ENCODE measurements around the gene EREG. TPM values are rescaled to one million over a fixed set of nuclear protein-coding genes. Genes with fewer than 3 reads are reported as not detected.

The EREG gene
- total RNA-seq, 3 donors from 2014 or later, result 0.80 to 7.6 (median 3.3) TPM

DNA sequence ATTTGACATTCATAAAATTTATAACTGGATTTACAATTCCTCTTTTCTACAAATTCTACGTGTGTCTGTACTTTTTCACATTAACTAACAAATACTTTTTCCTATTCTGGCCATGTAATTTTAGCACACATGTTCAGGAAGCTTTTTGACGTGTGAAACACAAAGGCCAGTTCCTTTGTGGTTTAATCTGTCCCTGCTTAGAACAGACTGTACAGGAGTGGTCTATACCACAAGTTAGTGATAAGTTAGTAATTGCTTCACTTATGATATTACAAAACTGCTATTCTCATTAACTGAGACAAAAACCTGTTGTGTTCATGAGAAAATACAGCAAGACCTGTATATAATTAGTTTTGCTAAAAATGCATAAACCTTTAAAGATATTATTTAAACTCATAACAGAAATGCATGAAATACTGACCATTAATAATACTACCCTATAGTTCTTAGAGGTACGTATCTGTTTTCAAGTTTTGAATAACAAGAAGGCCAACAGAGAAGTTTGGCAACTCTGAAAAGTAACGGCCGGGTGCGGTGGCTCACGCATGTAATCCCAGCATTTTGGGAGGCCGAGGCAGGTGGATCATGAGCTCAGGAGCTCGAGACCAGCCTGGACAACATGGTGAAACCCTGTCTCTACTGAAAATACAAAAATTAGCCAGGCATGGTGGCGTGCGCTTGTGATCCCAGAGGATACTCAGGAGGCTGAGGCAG is 66.3 kb downstream of the EREG start:
- H3K9me3 ChIP-seq, result no peaks in the 10 kb centered on the region
- H3K36me3 ChIP-seq, result no peaks in the 10 kb centered on the region
- DNase-seq (ENCODE audit: low spot score in 2 of 2), result no peak
- H3K27me3 ChIP-seq, result no peaks in the 10 kb centered on the region
- H3K27ac ChIP-seq, result no peak overlapping the region
- intact Hi-C loops (cut with DNase I; ENCODE audit: low total_unique reads), result no loop called here
- no peaks in the 10 kb centered on the region for H3K4me1 ChIP-seq
- TF ChIP-seq POLR2AphosphoS5 (IDR thresholded peaks at IDR 0.05) (no peak), POLR2A (IDR thresholded peaks at IDR 0.05) (no peak)
- TF ChIP-seq, protein P1, sequence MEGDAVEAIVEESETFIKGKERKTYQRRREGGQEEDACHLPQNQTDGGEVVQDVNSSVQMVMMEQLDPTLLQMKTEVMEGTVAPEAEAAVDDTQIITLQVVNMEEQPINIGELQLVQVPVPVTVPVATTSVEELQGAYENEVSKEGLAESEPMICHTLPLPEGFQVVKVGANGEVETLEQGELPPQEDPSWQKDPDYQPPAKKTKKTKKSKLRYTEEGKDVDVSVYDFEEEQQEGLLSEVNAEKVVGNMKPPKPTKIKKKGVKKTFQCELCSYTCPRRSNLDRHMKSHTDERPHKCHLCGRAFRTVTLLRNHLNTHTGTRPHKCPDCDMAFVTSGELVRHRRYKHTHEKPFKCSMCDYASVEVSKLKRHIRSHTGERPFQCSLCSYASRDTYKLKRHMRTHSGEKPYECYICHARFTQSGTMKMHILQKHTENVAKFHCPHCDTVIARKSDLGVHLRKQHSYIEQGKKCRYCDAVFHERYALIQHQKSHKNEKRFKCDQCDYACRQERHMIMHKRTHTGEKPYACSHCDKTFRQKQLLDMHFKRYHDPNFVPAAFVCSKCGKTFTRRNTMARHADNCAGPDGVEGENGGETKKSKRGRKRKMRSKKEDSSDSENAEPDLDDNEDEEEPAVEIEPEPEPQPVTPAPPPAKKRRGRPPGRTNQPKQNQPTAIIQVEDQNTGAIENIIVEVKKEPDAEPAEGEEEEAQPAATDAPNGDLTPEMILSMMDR (IDR thresholded peaks at IDR 0.05), result no peak
- H3K4me3 ChIP-seq, result no peak overlapping the region

DNA sequence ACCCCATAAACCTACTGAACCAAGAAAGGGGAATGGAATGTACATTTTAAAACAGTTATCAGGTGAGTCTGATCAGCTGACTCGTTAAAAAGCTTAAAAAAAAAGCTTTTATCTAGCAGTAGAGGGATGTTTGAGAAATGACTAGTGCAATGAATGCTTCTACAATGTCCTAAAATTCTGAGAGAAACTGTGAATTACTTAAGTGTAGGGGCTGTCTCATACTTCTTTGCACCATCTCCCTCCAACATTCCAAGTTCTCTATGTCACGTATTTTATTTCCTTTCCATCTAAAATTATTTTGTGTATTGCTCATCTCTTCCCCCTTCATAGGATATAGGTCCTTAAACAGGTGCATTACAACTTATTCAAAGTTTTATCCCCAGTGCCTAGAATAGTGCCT is 68.1 kb downstream of the EREG start:
- Histone ChIP-seq H3K9me3 (no peaks in the 10 kb centered on the region), H3K36me3 (no peaks in the 10 kb centered on the region), H3K27ac (no peak overlapping the region), H3K4me1 (no peaks in the 10 kb centered on the region), H3K4me3 (no peak overlapping the region), H3K27me3 (no peaks in the 10 kb centered on the region)
- TF ChIP-seq POLR2AphosphoS5 (IDR thresholded peaks at IDR 0.05) (no peak), POLR2A (IDR thresholded peaks at IDR 0.05) (no peak)
- TF ChIP-seq, protein P1 (IDR thresholded peaks at IDR 0.05), result no peak
- DNase-seq (ENCODE audit: low spot score in 2 of 2), result no peak
- intact Hi-C loops (cut with DNase I; ENCODE audit: low total_unique reads), result no loop called here

DNA sequence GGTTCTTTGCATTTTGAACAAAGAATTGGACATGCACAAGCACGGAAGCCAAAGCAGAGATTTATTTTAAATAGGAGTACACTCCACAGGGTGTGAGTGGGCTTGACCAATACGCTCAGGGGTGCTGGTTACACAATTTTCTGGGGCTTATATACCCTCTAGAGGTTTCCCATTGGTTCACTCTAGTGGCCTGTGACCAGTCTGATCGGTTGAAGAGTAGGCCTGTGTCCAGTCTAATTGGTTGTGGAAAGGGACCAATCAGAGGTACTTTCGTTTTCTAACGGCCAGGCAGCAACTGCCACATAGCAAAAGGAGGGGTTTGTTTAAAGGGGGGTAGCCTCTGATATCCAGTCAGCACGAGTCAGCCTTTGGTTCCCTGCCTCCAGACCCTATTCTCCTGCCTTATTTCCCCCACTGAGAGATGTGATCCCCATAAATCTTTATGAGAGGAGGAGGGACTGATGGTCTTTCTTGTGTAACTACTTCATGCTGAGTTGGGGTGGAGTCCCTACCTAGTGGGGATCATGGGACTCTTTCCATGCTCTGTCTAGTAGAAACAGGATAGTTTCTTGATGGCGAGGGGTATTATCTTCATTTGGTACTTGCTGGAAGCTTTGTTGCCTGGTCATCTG is 68.7 kb downstream of the EREG start:
- Histone ChIP-seq H3K27me3 (no peaks in the 10 kb centered on the region), H3K36me3 (no peaks in the 10 kb centered on the region), H3K27ac (no peak overlapping the region), H3K4me3 (no peak overlapping the region), H3K4me1 (no peaks in the 10 kb centered on the region), H3K9me3 (no peaks in the 10 kb centered on the region)
- DNase-seq (ENCODE audit: low spot score in 2 of 2), result no peak
- intact Hi-C loops (cut with DNase I; ENCODE audit: low total_unique reads), result no loop called here
- TF ChIP-seq, protein P1 (IDR thresholded peaks at IDR 0.05), result no peak
- TF ChIP-seq POLR2A (IDR thresholded peaks at IDR 0.05) (no peak), POLR2AphosphoS5 (IDR thresholded peaks at IDR 0.05) (no peak)

DNA sequence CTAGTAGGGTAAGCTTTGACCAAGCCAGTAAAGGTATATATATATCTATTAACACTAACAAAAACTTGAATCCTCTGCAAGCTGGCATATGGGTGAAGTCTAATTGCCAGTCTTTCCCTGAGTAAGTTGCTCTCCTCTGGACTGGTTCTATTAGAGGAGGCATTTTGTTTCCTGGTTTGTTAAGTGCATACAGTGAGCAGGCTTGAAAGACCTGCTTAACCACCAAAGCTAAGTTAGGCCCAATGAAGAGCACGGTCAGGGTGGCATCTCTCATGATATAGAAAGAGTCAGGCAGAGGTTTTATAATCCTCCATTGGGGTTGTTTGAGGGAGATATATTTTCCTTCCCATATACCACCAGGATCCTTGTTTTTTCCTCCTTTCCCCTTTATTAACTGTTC is 70.4 kb downstream of the EREG start:
- no peaks in the 10 kb centered on the region for H3K36me3 ChIP-seq
- H3K27me3 ChIP-seq, result no peaks in the 10 kb centered on the region
- H3K27ac ChIP-seq, result no peak overlapping the region
- no peak overlapping the region for H3K4me3 ChIP-seq
- TF ChIP-seq POLR2A (IDR thresholded peaks at IDR 0.05) (no peak), POLR2AphosphoS5 (IDR thresholded peaks at IDR 0.05) (no peak)
- TF ChIP-seq, protein P1 (IDR thresholded peaks at IDR 0.05), result no peak
- intact Hi-C loops (cut with DNase I; ENCODE audit: low total_unique reads), result no loop called here
- H3K4me1 ChIP-seq, result no peaks in the 10 kb centered on the region
- H3K9me3 ChIP-seq, result no peaks in the 10 kb centered on the region
- no peak for DNase-seq (ENCODE audit: low spot score in 2 of 2)

DNA sequence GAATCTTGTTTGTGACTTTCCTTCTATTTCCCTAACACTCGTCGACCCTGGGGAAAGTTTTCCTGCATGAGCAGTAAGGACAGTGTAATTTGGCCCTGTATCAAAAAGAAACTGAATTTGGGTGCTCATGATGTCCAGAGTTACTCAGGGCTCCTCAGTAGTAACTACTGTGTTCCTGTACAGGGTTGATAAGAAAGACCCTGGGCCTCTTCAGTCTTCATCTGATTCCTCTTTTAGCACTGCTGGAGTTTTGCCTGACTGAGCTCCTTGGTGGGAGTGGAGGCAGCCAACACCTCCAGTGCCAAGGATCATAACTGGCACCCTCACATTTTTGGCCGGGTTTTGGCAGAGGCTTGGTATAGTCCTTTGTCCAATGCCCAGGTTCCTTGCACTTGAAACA is 72.9 kb downstream of the EREG start:
- intact Hi-C loops (cut with DNase I; ENCODE audit: low total_unique reads), result no loop called here
- Histone ChIP-seq H3K4me3 (no peak overlapping the region), H3K4me1 (no peaks in the 10 kb centered on the region)

More for the DNA sequence above, 72.9 kb downstream of the EREG start:
- no peak for DNase-seq (ENCODE audit: low spot score in 2 of 2)
- H3K27ac ChIP-seq, result no peak overlapping the region
- no peak for TF ChIP-seq POLR2A (IDR thresholded peaks at IDR 0.05)
- TF ChIP-seq, protein P1 (IDR thresholded peaks at IDR 0.05), result no peak
- no peak for TF ChIP-seq POLR2AphosphoS5 (IDR thresholded peaks at IDR 0.05)
- H3K27me3 ChIP-seq, result no peaks in the 10 kb centered on the region
- H3K9me3 ChIP-seq, result no peaks in the 10 kb centered on the region
- no peaks in the 10 kb centered on the region for H3K36me3 ChIP-seq
